ENCODE results near the gene SLC39A8.
"Not testable (repeated sequence)": the region's sequence is repeated elsewhere in the genome, so short reads cannot be mapped to it uniquely, and the experiment has no call there.

SLC39A8 gene

DNA sequence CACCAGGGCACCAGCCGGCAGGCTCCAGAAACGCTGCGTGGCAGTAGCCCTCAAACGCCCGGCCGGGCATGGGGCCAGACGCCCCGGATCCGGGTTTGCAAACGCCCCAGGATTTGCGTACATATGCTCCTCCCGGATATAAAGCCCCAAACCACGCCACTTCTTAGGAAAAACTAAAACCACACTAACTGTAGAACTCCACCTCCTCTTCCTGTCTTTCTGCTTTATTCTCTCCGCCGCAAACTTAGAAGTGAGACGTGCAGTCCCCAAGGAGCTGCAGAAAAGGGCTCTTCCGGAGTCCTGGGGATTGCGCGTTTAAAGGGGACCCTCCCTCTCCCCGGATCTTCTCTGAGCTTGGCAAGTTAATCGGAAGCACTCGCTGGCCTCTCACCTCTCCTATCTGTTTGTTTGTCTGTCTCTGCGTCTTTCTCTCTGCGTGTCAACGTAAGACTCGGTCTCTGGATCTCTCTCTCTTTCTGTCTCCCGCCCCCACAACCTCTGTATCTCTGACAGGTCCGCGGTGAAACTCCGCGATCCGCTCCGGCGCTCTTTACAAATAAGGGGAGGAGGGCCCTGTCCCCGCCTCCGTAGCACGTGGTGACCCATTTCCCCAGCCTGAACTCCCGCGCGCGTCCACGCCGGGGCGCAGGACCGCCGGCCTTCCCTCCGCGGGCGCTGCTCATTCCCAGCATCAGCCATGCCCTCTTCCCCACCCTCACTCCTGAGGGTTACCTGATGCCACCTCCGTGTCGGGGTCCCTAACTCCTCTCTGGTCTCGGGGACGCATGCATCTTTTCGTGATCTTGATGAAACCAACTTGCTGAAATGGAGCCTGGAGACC lies at the start of gene SLC39A8:
SLC39A8 (minus strand) TSS at position 529 of the 841 bp plus-strand sequence. CDS start 820 bp downstream, outside the sequence.
- DNase-seq (ENCODE audit: low read depth, low spot score) = peak; percentile 72

DNA sequence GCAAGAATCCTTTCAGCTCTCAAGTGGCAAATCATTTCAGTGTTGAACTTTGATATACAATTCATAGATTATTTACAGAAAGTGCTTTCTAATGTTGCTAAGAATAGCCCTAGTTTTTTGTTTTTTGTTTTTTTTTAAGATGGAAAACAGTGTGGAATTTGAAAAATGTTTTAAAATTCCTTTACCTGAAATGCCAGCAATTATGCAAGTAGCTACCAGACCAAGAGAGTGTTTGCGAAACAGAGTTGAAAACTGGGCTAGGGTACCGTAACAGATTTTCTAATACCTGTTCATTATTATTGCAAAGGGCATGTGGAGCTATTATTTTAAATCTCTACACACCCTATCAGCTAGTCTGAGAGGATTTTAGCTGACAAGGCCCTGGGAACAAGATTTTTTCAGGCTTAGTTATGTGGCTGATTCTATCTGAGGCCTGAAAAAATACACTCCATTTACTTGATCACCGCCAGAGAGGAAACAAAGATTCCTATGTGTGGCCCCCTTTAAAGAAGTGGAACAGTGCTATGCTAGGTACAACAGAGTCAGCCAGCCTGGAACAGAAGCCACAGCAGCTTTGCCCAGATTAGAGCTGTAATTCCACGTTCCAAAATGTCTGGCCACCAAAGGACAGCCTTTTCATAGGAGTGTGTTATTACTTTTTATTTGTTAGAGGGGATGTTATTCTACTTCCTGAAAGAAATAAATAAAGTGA lies 46.9 kb upstream of the SLC39A8 start:
- DNase-seq (ENCODE audit: low read depth, low spot score) = no peak

DNA sequence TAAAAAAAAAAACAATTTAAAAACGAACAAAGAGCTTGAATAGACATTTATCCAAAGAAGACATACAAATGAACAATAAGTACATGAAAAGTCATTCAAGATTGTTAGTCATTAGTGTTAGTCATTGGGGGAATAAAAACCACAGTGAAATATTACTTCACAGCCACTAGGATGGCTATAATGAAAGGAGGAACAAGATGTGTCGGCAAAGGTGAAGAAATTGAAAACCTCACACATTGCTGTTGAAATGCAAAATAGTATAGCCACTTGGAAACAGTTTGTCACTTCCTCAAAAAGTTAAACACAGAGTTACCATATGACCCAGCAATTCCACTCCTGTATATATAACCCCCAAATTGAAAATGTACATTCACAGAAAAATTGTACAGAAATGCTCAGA lies 45.2 kb upstream of the SLC39A8 start:
- DNase-seq (ENCODE audit: low read depth, low spot score) = no peak

DNA sequence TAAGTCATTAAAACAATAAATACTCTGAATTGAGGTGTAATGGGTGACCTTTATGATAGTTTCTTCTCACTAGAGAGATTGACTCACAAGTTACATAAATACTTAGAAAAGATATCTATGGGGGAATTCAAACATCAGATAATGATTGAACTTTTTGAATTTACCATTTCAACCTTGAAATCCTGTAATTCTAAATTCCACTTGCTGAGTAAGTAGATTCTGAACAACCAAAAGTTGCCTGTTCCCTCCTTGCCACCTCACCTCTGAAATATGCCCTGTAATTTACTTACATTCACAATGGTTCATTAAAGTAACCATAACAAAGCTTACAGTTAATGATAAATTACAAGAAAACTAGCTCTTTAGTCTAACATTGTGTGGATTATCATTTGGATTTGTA lies 43.3 kb upstream of the SLC39A8 start:
- no peak for DNase-seq (ENCODE audit: low read depth, low spot score)

DNA sequence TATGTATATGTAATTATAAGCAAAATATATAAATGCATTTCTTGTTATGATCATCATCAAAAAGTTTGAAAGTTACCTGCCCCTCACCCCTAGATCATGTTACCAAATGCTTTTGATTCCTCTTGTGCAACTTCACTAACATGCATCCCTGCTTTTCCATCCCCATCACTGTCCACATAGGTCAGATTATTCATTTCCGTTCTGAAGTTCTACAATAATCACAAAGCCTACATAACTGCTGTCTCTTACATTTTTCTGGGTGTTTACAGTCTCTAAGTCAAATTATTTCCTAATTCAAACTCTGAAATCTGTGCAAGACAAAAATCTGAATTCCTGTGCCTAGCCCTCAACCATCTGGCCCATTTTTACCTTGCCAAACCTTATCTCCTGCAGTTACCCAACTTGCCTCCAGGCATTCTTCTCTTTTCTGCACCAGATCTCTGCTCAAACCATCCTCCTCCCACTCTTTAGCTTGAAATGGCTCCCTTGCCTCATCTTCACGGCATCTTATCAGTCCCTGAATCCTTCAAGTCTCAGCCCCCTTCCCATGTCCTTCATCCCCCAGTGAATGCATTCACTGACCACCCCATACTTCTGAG lies 42.4 kb upstream of the SLC39A8 start:
- DNase-seq (ENCODE audit: low read depth, low spot score) = no peak

DNA sequence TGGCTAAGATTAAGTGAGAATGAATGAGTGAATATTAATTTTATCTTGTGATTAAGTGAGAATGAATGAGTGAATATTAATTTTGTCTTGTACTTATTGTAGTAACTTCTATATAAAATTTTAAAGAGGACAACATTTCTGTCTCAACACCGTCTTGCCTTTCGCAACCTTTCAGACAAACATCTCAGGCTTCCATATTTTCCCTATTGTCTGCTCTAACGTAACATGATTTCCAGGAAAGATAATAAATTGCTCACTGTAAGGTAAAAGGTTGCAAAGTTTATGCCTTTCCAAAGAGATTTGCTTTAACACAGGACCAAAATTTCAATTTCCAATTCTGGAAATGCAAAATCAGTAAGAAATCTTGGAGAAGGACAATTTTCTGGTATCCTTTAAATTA lies 41.7 kb upstream of the SLC39A8 start:
- no peak for DNase-seq (ENCODE audit: low read depth, low spot score)

DNA sequence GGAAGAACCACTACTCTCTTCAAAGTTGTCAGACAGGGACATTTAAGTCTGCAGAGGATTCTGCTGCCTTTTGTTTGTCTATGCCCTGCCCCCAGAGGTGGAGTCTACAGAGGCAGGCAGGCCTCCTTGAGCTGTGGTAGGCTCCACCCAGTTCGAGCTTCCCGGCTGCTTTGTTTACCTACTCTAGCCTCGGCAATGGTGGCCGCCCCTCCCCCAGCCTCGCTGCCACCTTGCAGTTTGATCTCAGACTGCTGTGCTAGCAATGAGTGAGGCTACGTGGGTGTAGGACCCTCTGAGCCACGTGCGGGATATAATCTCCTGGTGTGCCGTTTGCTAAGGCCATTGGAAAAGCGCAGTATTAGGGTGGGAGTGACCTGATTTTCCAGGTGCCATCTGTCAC lies 35.0 kb upstream of the SLC39A8 start:
- DNase-seq (ENCODE audit: low read depth, low spot score) = not testable (repeated sequence)

DNA sequence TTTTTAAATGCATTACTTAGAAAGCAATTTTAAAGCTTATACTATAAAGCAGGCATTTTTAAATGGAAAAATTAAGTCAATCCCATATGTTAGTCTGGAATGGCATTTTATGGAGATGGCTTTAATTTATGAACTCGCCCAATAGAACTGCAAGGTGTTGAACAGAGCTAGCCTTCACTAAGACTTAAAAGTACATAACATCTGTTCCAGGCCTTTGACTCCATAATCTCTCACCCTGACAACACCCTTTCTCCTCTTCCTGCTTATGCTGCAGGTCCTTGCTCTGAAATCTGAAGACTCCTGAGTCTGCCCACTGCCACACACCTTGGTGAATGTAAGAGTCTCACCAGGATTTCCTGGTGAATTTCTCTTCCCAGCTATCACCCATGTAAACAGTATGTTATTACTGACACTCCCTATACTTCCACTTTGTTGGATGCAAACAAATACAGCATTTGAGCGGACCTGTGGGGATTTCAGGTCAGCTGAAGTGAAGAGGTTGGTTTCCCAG lies 17.7 kb upstream of the SLC39A8 start:
- DNase-seq (ENCODE audit: low read depth, low spot score) = no peak

DNA sequence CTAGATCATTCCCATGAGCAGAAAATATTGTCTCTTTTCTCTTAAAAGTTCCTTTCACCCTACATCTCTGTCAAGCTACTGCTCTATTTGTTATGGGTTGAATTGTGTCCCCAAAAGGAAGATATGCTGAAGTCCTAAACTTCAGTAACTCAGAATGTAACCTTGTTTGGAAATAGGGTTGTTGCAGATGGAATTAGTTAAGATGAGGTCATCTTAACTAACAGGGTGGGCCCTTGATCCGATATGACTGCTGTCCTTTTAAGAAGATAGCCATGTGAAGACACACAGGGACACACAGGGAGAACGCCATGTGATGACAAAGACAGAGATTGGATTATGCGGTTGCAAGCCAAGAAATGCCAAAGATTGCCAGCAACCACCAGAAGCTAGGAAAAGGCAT lies 12.8 kb upstream of the SLC39A8 start:
- no peak for DNase-seq (ENCODE audit: low read depth, low spot score)

DNA sequence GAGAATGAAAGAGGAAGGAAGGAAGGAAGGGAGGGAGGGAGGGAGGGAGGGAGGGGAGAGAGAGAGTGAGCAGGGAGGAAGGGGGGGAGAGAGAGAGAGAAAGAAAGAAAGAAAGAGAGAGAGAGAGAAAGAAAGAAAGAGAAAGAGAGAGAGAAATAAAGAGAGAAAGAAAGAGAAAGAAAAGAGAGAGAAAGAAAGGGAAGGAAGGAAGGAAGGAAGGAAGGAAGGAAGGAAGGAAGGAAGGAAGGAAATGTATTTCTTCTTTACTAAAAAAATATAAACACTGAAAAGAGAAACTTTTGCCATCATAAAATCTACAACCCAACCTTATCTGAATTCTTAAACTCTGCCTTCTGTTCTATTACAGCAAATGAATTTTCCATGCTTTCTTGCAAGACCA lies 12.4 kb upstream of the SLC39A8 start:
- not testable (repeated sequence) for DNase-seq (ENCODE audit: low read depth, low spot score)

DNA sequence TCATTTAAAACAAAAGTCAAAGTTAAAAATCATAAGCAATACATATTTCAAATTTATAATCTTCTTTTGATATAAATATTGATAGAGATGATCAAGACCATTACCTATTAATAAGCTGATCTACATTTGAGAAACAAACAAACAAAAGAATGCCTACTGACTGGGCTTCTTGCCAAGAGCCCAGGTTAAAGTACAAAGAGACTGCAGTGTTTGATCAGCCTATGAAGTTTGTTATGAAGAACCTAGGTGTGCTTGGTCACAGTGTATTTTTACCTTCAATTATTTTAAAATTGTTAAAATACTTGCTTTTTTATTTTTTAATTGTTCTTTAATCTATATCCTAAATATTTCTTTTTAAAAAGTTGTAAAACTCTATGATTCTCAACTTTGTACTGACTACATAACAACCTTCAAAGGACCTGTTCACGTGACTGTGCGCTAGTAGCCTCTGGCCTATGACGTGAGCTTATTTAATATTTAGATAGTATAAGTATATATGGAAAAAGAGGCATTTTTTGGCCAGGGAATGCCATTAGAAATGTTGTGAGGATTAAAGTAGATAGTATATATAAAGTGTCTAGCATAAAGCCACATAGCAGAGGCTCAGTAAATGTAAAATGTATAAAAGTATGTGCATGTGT lies 11.4 kb upstream of the SLC39A8 start:
- no peak for DNase-seq (ENCODE audit: low read depth, low spot score)

DNA sequence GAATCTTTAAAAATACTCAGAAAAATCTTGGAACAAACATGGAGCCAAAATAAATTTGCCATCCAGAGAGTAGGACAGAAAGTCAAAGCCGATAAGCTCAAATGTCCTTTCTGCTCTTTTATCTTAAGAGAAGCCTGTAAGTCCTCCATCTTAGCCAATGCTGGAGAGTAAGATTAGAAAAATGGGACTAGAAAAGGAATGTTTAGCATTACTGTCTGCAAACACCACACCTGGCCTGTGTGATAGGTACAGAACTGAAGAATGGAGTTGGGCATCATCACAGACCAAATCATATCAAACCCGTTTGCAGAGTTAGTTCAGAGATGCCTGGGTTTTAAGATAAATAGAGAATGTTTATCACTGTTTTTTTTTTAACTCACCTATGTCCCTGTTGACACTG lies 10.5 kb upstream of the SLC39A8 start:
- DNase-seq (ENCODE audit: low read depth, low spot score) = no peak

DNA sequence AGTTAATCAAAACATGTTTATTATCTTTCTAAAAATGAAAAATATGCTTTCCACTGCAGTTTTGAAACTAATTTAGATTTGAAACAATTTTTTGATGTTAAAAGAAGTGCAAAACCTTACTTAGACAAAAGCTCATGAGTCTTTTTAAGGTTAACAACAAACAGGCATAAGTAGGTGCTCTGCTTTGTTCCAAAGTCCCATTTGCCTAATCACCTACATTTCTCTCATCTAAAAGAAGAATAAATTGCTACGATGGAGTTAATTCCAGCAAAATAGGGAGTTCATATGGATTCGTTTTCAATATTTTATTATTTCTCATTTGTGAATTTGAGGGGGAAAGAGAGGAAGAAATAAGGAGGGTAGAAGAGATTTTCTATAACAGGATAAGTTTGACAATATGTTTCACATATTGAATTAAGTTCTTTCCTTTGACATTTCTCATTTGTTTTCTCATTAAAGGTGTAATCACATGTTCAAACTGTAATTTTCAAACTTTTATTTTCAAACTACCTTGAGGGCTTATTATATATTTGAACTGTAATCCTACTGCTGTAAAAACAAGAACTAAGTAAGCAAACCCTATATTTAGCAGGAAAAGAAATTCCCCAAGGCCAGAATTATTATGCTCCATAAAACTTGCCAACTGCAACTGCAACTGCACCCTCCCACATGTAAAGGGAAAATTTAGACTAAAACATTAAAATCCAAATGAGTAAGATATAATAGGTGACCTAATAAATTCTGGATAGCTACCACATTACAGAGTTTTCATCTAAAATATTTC lies 9.6 kb upstream of the SLC39A8 start:
- no peak for DNase-seq (ENCODE audit: low read depth, low spot score)

DNA sequence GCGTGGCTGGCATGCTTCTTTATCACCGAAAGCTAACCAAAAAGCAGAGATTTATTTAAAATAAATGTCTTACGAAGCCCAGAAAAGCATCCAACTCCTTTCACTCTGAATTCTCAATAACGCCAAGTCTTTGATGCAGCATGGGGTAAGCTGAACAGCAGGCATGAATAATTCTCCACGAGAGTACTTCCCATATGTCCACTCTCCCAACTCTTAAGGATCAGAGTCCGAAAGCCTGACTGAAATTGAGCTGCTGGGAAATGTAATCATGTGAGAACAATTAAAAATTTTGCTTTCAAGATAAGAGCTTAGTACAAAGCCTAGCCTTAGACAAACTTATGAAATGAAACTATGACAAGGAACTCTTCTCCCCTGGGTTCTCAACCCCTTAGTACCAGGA lies 7.5 kb upstream of the SLC39A8 start:
- DNase-seq (ENCODE audit: low read depth, low spot score) = no peak

DNA sequence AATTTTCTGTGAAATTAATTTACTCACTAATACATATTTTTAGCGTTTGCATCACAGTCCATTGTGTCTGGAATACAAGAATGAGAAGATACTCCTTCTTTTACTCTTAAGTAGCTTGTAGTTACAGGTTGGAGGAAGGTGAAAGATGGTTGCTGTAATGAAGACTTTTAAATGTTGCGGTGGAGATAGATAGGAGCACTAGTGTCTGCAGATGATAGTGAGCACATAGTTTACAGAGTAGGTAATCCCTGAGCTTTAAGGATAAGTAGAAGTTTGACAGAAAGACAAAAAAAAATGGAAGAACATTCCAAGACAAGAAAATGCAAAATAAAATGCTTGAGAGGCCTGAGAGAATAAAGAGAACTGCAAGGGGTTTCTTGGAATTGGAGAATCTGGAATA lies 5.4 kb upstream of the SLC39A8 start:
- DNase-seq (ENCODE audit: low read depth, low spot score) = no peak

DNA sequence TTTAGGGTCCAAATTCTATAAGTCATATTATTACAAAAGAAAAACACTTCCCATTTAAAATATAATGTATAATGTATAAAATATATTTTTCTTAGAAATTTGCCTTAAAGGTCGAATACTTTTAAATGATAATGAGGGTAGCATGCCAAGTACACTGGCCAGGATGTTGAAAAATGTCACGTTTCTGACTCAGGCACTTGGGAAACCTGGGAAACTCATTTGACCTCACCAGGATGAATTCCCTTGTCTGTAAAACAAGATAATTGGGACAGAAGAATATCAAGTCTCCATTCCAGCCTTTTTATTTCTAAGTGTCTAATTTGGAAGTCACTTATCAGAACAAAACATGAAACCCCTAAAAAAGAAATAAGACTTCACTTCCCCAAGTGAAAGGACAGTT lies 3.4 kb upstream of the SLC39A8 start:
- no peak for DNase-seq (ENCODE audit: low read depth, low spot score)

DNA sequence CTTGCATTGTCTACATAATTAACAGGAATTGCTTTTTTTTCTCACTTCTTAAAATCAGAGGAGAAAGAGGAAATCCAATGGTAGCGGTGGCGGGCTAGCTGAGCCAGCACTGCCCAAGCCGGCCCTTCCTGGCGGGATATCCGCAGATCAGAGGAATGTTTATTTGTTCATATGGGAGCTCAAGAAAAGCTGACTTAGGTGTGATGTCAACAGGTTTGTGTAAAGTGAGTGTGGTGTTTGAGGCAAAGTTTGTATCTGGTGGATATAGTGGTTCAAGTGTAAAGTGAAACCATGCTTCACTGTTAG lies 466 bp upstream of the SLC39A8 start:
- no peak for DNase-seq (ENCODE audit: low read depth, low spot score)

DNA sequence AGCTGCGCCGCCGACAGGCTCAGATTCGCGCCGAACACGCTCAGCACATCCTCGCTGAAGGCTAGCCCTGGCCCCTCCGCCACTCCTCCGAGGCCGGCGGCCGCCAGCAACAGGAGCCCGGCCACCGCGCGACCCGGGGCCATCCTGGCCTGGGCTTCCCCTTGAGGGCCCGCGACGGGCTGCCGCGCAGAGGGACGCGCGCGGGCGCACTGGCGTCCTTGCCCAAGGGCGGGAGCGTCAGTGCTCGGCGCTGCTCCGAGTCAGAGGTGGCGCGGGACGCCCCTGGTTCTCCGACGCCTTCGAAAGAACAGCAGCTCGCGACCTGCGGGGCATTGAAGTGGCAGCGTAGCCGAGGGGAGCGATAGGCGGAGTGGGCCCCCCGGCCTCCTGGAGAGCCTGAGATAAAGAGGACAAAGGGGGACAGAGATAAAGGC lies 745 bp downstream of the SLC39A8 start:
- peak; percentile 42 for DNase-seq (ENCODE audit: low read depth, low spot score)

DNA sequence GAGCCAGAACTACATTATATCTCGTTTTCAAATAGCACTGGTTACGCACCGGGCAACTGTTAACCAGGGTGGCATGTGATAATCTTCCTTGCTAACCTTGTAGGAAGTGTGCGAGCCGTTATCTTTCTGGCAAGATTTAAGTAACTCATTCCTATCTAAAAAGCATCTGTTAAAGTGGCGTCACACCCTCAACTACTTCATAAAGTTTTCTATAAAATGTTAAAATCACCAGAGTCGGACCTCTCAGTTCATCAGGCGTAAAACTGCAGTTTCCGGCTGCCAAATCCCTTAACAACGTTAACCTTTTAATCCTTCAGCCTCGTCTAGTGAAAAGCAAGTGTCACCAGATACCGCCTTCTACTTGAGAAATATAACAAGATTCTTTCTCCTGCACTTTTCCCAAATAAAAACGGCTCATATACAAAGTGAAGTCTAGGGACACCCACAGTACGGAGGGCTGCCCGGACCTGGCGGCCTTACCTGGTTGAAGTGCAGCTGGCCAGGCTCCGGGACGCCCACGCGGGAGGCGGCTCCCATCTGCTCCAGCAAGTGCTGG lies 1.2 kb downstream of the SLC39A8 start:
- DNase-seq (ENCODE audit: low read depth, low spot score) = peak; percentile 17

DNA sequence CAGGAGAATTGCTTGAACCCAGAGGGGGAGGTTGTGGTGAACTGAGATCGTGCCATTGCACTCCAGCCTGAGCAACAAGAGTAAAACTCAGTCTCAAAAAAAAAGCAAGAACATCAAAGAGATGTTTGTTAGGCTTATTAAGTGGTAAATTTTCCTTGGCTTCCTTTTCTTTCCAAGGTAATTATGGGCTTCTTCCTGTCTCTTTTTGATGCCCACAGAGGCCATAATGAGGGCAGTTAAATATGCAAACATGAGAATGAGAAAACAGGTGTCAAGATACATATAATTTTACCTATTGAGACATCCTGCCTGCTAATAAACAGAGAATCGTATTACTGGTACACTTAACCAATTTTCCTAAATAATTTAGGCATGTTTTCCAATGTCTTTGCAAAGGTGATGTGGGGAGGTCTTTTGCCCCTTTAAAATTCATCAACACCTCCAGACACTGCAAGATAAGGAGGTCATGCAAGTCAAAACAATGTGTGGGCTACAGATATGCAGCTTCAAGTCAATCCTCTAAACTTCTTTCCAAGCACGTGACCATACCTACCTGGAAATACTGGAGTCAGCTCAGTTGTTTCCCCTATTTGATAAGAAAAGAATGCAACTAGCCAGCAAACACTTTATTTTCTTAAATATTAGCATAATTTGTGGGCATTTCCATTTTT lies 2.7 kb downstream of the SLC39A8 start:
- no peak for DNase-seq (ENCODE audit: low read depth, low spot score)

All from activated naive CD8-positive, alpha-beta T cell treated with anti-CD3 and anti-CD28 coated beads, Interleukin-2, amount 50 U/mL, for 16 hours (primary cell).